Cardiac fibroblast (primary cell): ENCODE data around the gene NUAK1.

Source experiments
- DNase-seq, 2 donors: peaks; one replicate each; pipeline versions ENCODE4 v3.0.0 to v3.0.0-alpha.2; 2010; ENCODE audit warnings: low read depth in 2 of 2
- H3K4me3 ChIP-seq, 2 donors: replicated peaks in 1 of 2; 1 replicate in 1 of 2; 2 replicates in 1 of 2; pipeline ENCODE4 v1.5.1; 2011; ENCODE audit warnings: low read depth in 2 of 2, low read length in 2 of 2, mild to moderate bottlenecking in 2 of 2, moderate library complexity in 1 of 2
- TF ChIP-seq, protein P1 (sequence below): IDR thresholded peaks from one replicate; pipeline ENCODE4 v1.5.1; 2011; ENCODE audit warnings: low read depth, mild to moderate bottlenecking, low read length, inconsistent platforms

The NUAK1 gene

DNA sequence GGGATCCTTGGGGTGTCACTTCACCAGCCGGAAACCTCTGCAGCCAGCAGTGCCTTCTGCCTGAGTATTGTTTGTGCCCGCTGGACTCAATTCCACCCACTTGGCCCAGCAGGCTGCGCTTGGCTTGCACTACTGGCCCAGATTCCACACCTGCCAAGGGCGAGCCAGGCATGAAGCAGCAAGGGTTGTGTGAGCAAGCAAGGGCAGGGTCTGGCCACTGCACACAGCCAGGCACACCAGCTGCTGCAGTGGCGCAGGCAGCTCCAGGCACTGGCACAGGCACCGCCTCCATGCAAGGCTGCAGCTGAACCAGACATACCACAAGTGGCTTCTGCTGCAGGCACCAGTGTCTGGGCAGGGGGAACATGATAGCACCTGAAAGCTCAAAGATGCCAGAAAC lies 99.5 kb downstream of the NUAK1 start:
- no peak for DNase-seq
- H3K4me3 ChIP-seq, result no peak overlapping the region
- TF ChIP-seq, protein P1, sequence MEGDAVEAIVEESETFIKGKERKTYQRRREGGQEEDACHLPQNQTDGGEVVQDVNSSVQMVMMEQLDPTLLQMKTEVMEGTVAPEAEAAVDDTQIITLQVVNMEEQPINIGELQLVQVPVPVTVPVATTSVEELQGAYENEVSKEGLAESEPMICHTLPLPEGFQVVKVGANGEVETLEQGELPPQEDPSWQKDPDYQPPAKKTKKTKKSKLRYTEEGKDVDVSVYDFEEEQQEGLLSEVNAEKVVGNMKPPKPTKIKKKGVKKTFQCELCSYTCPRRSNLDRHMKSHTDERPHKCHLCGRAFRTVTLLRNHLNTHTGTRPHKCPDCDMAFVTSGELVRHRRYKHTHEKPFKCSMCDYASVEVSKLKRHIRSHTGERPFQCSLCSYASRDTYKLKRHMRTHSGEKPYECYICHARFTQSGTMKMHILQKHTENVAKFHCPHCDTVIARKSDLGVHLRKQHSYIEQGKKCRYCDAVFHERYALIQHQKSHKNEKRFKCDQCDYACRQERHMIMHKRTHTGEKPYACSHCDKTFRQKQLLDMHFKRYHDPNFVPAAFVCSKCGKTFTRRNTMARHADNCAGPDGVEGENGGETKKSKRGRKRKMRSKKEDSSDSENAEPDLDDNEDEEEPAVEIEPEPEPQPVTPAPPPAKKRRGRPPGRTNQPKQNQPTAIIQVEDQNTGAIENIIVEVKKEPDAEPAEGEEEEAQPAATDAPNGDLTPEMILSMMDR, result no peak

DNA sequence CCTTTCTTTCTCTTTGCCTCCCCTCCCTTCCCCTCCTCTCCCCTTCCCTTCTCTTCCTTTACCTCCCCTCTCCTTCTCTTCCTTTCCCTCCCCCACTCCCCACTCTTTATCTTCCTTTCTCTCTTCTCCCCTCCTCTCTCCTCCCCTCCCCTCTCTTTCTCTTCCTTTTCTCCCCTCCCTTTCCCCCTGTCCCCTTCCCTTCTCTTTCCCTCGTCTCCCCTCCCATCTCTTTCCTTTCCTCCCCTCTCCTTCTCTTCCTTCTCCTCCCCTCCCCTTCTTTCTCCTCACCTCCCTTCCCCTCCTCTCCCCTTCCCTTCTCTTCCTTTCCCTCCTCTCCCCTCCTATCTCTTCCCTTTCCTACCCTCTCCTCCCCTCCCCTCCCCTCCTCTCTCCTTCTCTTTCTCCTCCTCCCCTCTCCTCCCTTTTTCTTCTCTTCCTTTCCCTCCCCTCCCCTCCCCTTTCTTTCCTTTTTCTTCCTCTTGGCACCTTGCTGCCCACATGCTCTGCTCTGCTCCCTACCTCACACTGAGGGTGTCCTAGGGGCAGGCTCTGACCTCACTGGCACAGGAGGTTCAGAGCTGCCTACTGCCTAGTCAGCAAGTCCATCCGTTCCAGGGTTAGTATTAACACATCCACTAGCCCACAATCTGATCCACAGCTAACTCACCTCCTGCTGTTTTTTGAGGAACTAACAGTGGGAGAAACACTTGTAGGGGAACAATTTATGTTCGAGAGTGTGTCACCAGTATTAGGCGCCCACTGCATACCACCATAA lies 101.0 kb downstream of the NUAK1 start:
- TF ChIP-seq, protein P1, result no peak
- no peak overlapping the region for H3K4me3 ChIP-seq

DNA sequence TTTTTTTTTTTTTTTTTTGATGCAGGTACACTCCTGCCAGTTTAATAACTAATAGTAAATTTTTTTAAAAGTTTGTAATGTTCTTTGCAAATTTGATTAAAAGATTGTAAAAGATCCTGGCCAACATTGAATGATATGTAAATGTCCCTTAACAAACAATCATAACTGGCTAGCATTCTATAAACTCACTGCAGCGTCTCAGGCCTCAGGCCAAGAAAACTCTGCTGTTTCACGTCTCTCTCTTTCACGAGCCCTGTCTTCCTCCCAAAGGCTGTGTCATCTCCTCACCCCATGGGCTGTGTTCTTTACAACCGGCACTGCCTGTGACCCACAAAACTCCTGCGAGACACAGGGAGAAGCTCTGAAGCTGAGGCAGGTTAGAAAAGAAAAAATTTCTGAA lies 103.3 kb downstream of the NUAK1 start:
- TF ChIP-seq, protein P1, result no peak
- no peak for DNase-seq
- H3K4me3 ChIP-seq, result no peak overlapping the region

More for the DNA sequence above, 101.0 kb downstream of the NUAK1 start:
- no peak for DNase-seq

DNA sequence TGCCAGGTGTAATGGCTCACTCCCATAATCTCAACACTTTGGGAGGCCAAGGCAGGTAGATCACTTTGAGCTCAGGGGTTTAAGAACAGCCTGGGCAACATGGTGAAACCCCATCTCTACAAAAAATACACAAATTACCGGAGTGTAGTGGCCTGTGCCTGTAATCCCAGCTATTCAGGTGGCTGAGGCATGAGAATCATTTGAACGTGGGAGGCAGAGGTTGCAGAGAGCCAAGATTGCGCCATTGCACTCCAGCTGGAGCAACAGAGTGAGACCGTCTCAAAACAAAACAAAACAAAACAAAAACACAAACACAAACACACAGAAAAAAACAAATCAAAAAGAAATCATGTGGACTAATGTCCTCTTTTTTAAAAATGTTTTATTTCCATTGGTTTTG lies 104.4 kb downstream of the NUAK1 start:
- TF ChIP-seq, protein P1, result no peak
- no peak for DNase-seq
- no peak overlapping the region for H3K4me3 ChIP-seq

DNA sequence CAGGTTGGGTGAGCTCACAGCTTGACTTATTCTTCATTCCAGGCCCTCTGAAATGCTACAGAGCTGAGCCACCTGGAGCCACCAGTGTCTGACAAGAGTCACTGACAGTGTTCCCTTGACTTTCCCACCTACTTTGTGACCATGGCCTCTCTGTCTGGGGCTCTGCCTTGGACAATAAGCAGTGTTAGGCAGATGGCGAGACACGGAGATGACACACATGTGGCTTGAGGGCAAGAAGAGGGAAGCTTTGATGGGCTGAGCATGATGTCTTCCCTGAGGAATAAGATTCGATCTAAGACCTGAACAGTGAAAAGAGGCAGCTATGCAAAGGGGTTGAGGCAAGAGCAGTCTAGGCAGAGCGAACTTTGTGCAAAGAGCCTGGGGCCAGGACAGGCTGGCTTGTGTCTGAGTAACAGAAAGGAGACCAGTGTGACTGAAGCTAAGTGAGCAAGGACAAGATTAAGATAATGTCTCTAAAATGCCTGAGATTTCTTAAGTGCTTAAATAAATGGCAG lies 105.5 kb downstream of the NUAK1 start:
- DNase-seq, result no peak
- H3K4me3 ChIP-seq, result no peak overlapping the region
- TF ChIP-seq, protein P1, result no peak

DNA sequence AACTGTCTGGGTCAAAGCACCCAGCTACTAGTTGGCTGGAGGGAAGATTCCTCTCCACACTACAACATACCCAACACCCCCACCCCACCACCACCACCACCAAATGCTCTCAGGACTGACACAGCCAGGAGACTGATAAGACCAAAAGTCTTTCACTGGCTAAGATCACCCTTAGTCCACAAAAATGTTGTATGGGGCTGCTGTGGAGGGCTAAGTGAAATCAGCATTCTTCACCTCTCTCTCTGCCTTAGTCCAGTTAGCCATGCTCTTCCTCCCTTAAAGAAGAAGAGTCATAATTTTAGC lies 106.2 kb downstream of the NUAK1 start:
- TF ChIP-seq, protein P1, result no peak
- DNase-seq, result peak in 1 of 2 donors; percentile 33
- H3K4me3 ChIP-seq, result no peak overlapping the region
